ENCODE data around the gene RSBN1L. TPM values are rescaled to one million over a fixed set of nuclear protein-coding genes. Genes with fewer than 3 reads are reported as not detected.

The RSBN1L gene
- total RNA-seq, 1 experiment from 2014 or later = 10.9 TPM

- BruUV-seq (replicated peaks) = TSS peak; percentile 76
- no peaks in the 10 kb centered on the region for H3K27me3 Mint-ChIP-seq (ENCODE audit: insufficient read depth, unreplicated experiment)
- peak overlapping the region; percentile 94 for H3K27ac Mint-ChIP-seq (ENCODE audit: low read depth, unreplicated experiment)
- no peak for DNase-seq (ENCODE audit: unreplicated experiment)
- TF ChIP-seq, protein P1, sequence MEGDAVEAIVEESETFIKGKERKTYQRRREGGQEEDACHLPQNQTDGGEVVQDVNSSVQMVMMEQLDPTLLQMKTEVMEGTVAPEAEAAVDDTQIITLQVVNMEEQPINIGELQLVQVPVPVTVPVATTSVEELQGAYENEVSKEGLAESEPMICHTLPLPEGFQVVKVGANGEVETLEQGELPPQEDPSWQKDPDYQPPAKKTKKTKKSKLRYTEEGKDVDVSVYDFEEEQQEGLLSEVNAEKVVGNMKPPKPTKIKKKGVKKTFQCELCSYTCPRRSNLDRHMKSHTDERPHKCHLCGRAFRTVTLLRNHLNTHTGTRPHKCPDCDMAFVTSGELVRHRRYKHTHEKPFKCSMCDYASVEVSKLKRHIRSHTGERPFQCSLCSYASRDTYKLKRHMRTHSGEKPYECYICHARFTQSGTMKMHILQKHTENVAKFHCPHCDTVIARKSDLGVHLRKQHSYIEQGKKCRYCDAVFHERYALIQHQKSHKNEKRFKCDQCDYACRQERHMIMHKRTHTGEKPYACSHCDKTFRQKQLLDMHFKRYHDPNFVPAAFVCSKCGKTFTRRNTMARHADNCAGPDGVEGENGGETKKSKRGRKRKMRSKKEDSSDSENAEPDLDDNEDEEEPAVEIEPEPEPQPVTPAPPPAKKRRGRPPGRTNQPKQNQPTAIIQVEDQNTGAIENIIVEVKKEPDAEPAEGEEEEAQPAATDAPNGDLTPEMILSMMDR (IDR thresholded peaks at IDR 0.05; ENCODE audit: unreplicated experiment) = no peak
- H3K36me3 Mint-ChIP-seq (ENCODE audit: insufficient read depth, unreplicated experiment) = peaks cover 15% of the 10 kb centered on the region
- POLR2A ChIA-PET = interaction anchor here (0.5 to 4.4 kb wide), 24 partner anchors 14 to 322 kb away, joined by 3 to 40 read pairs (median 4); partner anchors contain the start of gene RSBN1L
- CTCF ChIA-PET = interaction anchor here (0.7 to 3.0 kb wide), 13 partner anchors 12 to 146 kb away, joined by 3 to 16 read pairs (median 4); no protein-coding TSS in a partner anchor
- no peaks in the 10 kb centered on the region for H3K9me3 Mint-ChIP-seq (ENCODE audit: unreplicated experiment)
- peak overlapping the region; percentile 96 for H3K4me3 Mint-ChIP-seq (ENCODE audit: unreplicated experiment)
- intact Hi-C loops (cut with micrococcal nuclease) = loop anchor here (2.0 to 10.0 kb wide), 2 partner anchors 107 to 135 kb away; no protein-coding TSS in a partner anchor
- H3K4me1 Mint-ChIP-seq (ENCODE audit: insufficient read depth, unreplicated experiment) = peaks cover 21% of the 10 kb centered on the region
Observed at GRCh38 chr7:77797734-77798393, 101.6 kb downstream of the RSBN1L start.

DNA sequence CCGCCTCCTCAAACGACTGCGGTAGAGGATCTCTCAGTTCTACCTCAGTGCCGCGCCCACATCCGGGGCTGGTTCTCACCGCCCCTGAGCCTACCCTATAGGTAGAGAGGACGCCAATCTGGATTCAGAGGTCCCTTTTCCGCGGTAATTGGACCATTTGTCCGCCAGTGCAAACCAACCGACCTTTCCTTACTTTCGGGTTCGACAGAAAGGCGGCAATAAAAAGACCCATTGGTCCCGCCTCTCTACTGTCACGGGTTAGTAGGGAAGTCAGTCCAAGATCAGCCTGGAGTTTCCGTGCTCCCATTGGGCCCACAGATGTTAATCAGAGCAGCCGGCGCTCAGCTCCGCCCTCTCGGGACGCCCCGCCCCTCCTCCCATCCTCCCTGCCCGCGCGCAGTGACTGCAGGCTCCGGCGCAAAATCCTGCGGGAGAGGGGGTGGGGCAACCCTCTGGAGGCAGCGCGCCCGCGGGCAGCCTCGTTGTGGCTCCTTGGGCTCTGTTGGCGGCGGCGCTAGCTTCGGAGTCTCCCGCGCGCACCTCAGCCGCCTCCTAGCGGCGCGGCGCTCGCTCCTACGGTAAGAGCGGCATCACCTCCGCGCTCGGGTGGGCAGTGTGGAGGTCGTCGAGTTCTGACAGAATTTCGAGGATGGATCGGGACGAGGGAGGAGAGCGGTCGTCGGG is 102.3 kb downstream of the RSBN1L start, which contains the start of the genes PHTF2 and TMEM60:
Gene PHTF2 (plus strand): TSS at position 380 of the 684 bp plus-strand sequence.
Gene TMEM60 (minus strand): TSS at position 41 of the 684 bp plus-strand sequence. CDS start 4,061 bp downstream, outside the sequence.
- ChIA-PET CTCF (interaction anchor here (0.7 to 3.0 kb wide), 11 partner anchors 12 to 147 kb away, joined by 3 to 16 read pairs (median 4); no protein-coding TSS in a partner anchor), POLR2A (interaction anchor here (0.5 to 4.4 kb wide), 23 partner anchors 13 to 323 kb away, joined by 3 to 40 read pairs (median 4); partner anchors contain the start of gene RSBN1L)
- Mint-ChIP-seq H3K36me3 (ENCODE audit: insufficient read depth, unreplicated experiment) (peaks cover 15% of the 10 kb centered on the region), H3K27ac (ENCODE audit: low read depth, unreplicated experiment) (peak within 1 kb of the TSS; percentile 94), H3K4me3 (ENCODE audit: unreplicated experiment) (peak within 1 kb of the TSS; percentile 96), H3K9me3 (ENCODE audit: unreplicated experiment) (no peaks in the 10 kb centered on the region), H3K27me3 (ENCODE audit: insufficient read depth, unreplicated experiment) (no peaks in the 10 kb centered on the region), H3K4me1 (ENCODE audit: insufficient read depth, unreplicated experiment) (peaks cover 21% of the 10 kb centered on the region)
- TF ChIP-seq, protein P1 (IDR thresholded peaks at IDR 0.05; ENCODE audit: unreplicated experiment) = peak; percentile 65
- BruUV-seq (replicated peaks) = no TSS peak
- intact Hi-C loops (cut with micrococcal nuclease) = loop anchor here (2.0 to 10.0 kb wide), 2 partner anchors 106 to 134 kb away; no protein-coding TSS in a partner anchor
- DNase-seq (ENCODE audit: unreplicated experiment) = peak; percentile 100

DNA sequence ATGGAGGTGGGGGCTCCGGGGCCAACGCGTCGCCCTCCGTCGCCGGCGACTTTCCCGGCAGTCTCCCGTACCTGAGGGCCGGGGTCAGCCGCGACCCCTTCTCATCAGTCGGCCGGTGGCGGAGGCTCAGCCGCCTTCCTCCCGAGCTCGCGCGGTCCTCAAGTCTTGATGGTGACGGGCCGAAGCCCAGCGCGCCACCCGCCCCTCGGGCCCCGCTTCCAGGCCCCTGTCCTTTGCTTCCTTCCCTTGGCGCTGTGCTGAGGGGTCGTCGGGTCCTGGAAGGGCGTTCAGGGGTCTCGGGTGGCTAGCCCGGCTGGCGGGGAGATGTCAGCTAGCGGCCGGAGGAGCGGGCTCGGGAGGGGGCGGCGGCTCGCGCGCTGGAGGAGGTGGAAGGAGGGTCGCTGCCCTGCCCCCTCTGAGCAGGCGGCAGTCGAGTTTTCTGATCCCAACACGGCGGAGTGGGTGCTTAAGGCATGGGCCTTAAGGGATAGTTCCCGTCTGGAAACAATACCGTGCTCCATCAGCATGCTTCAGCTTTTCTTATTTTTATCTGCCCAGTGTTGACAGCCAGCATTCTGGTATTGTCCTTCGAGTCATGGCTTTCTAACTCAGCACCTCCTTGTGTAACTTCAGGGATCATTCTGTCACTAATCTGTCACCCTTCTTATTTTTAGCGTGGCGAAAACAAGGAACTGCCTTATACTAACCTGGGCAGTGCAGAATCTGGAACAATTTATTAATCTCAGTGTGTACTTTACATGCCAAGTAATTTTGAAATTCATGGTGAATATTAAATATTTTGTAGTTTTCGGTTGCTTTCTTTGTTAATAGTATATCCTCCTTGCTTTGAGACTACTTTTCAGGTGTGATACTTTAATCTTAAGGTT is 103.1 kb downstream of the RSBN1L start:
- POLR2A ChIA-PET = interaction anchor here (0.6 to 4.4 kb wide), 22 partner anchors 12 to 323 kb away, joined by 3 to 40 read pairs (median 4); partner anchors contain the start of gene RSBN1L
- H3K4me1 Mint-ChIP-seq (ENCODE audit: insufficient read depth, unreplicated experiment) = peaks cover 16% of the 10 kb centered on the region

More for the DNA sequence above, 103.1 kb downstream of the RSBN1L start:
- peaks cover 2% of the 10 kb centered on the region for H3K9me3 Mint-ChIP-seq (ENCODE audit: unreplicated experiment)
- no peaks in the 10 kb centered on the region for H3K27me3 Mint-ChIP-seq (ENCODE audit: insufficient read depth, unreplicated experiment)
- peaks cover 9% of the 10 kb centered on the region for H3K36me3 Mint-ChIP-seq (ENCODE audit: insufficient read depth, unreplicated experiment)
- peak overlapping the region; percentile 94 for H3K27ac Mint-ChIP-seq (ENCODE audit: low read depth, unreplicated experiment)
- H3K4me3 Mint-ChIP-seq (ENCODE audit: unreplicated experiment) = peak overlapping the region; percentile 96
- CTCF ChIA-PET = interaction anchor here (0.6 to 3.0 kb wide), 11 partner anchors 12 to 168 kb away, joined by 3 to 16 read pairs (median 6); no protein-coding TSS in a partner anchor
- TF ChIP-seq, protein P1 (IDR thresholded peaks at IDR 0.05; ENCODE audit: unreplicated experiment) = no peak
- intact Hi-C loops (cut with micrococcal nuclease) = loop anchor here (2.0 to 10.0 kb wide), 2 partner anchors 105 to 133 kb away; no protein-coding TSS in a partner anchor
- peak; percentile 36 for DNase-seq (ENCODE audit: unreplicated experiment)
- TSS peak; percentile 40 for BruUV-seq (replicated peaks)
